K562 treated with DMSO at 1 percent for 12 hours (cell line): ENCODE measurements around the gene PALM3. TPM values are rescaled to one million over a fixed set of nuclear protein-coding genes. Genes with fewer than 3 reads are reported as not detected.

ENCODE experiments used
- total RNA-seq: library from RNA; unstranded; fragments of 300-600 nt; gene quantifications from 2 replicates; pipeline ENCODE4 v1.2.3, GENCODE V29; 2022; ENCODE audit not compliant: insufficient read depth

PALM3 gene
- 1.8 and 2.3 TPM in 2 replicates for total RNA-seq

DNA sequence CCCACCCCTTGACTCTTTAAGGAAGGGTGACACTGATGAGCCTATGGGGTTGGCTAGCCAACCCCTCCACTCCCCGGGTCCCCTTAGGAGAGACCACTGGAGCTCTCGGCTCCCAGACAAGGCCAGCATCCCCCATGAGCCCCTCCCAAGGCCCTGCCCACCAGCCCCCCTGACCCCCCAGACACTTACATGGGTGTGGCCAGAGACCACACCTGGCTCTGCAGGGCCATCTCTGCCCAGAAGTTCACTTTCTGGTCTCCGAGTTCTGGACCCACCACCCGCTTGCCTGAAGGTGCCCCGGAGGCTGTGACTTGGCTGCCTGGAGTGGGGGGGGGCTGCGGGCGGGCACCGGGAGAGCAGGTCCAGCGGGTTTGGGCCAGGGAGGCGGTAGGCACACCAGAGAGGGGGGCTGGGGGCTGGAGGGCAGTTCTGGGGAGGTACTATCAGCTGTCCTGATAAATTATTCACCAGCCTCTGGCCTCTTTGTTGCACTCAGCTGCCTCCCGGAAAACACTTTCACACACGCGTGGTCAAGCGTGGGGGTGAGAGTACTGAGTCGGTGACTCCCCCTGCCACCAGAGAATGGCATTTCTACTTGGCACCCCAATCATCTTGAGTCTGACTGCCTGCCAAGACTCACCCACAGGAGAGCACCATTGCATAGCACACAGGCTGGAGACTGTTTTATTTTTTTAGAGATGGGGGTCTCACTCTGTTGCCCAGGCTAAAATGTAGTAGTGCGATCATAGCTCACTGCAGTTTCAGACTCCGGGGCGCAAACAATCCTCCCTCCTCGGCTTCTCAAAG lies at the start of gene PALM3:
PALM3 (minus strand) TSS at position 326 of the 807 bp plus-strand sequence; CDS start at position 230, 96 bp downstream.

GRCh38 chr19:14090509-14091080 lies 28.7 kb upstream of the PALM3 start, which contains the start of gene SAMD1:
SAMD1 (minus strand) TSS chr19:14090751.

DNA sequence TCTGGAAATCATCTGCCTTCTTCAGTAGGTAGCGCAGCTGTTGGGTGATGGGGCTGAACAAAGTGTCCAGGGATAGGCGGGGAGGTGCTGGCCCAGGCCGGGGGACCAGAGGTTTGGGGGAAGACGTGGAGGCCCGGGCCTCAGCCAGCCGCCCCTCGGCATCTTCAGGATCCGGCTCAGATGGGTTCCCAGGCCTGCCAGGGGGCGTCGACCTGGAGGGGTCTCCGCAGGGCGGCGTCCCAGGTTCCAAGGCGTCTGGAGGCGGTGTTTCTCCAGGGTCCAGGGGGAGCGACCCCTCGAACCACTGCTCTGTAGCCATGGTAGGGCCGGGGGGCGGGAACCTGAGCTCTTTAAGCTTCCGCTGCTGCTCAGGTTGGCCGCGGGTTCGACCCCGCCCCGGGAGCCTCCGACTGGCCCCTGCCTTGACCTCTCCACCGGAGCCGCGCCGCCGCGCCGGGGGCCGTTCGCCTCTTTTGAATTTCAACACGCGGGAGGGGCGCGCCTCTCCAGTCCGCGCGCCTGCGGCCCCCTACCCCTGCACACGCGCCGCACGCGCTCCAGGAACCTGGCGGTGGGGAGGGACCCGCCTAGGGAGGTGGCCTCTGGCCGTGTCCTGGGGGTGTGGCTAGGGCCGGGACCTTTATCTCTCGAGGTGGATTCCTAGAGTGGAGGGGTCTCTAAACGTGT lies 23.6 kb upstream of the PALM3 start, which contains the start of gene C19orf67:
C19orf67 (minus strand) TSS at position 475 of the 687 bp plus-strand sequence; CDS start at position 319, 156 bp downstream.

DNA sequence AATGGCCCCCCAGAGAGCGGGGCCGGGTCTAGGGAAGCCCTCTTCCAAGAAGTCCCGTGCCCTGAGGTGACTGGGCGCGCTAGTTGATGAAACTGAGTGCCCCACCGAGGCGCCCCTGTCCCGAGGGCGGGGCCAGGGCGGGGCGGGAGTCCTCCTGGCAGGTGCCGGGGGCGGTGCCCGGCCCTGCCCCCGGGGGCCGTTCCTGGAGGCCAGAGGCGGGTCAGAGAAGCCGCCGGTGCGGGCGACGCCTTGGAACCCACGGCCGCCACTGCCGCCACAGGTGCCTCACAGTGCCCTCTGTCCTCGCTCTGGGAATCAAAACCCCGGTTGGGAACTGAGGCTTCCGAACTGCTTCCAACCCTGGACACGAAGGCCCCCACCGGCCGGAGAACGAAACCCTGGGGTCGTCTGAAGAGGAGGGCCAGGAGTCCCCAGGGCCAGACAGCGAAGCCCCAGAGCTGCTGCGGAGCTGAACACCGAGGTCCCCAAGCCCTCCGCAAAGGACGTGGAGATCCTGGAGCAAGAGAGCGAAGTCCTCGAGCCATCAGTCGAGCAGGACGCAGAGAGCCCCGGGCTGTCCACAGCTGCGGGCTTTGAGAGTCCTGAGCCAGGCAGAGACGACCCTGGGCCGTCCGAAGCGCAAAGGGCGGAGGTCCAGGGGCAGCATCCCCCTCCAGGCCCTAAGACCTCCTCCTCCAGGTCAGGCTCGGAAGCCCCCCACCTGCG lies 10.8 kb upstream of the PALM3 start, which contains the start of gene MISP3:
MISP3 (plus strand) TSS at position 252 of the 726 bp plus-strand sequence. CDS start 524 bp downstream, outside the sequence.

GRCh38 chr19:14031719-14032480 lies 30.0 kb downstream of the PALM3 start, which contains the start of gene IL27RA:
IL27RA (plus strand) TSS chr19:14031762; CDS start chr19:14031873, 111 bp downstream.

GRCh38 chr19:14027856-14028450 lies 33.9 kb downstream of the PALM3 start, which contains the start of gene RLN3:
RLN3 (plus strand) TSS chr19:14028148; CDS start chr19:14028205, 57 bp downstream.

DNA sequence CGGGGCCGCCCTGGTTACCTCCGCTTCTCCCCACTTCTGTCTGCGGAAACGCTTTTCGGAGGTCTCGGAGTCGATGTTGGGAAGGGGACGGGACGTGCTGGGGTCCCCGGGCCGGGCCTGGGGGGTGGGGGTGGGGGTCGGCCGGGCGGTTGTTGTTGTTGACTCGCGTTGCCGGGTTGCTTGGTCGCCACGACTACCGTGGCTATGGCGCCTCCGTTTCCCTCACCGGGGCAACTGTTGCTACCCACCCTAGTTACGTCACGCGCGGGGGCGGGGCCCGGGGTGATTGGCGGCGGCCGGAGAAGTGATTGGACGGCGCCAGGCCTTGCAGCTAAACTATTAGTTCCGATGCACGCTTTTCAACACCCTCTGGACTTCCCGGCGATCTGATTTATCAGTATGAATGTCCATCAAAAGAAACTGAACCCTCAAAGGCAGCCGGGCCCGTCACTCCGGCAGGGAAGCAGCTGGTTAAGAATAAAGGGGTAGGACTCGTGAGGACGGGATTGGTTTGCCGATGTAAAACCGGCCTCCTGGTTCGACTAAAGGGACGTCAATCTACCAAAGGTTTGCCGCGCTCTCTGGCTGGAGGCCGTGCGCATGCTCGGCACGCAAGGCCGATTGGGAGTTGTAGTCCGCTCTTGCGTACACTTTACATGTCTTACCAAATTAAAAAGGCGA lies 55.7 kb downstream of the PALM3 start, which contains the start of gene RFX1:
RFX1 (minus strand) TSS at position 236 of the 681 bp plus-strand sequence. CDS start 12,477 bp downstream, outside the sequence.

Other genes starting within 250 kb of the PALM3 start
- gene NANOS3, start 184.9 kb downstream of the PALM3 start, total RNA-seq: not detected in 2 replicates
- gene BRME1, start 156.0 kb downstream of the PALM3 start, total RNA-seq: 10.9 and 12.5 TPM in 2 replicates
- 24.9 and 41.3 TPM in 2 replicates for gene CC2D1A, start 155.9 kb downstream of the PALM3 start, total RNA-seq
- 1.2 and 2.6 TPM in 2 replicates for gene PODNL1, start 123.7 kb downstream of the PALM3 start, total RNA-seq
- gene DCAF15, start 109.6 kb downstream of the PALM3 start, total RNA-seq: 50.7 and 69.3 TPM in 2 replicates
- 8.6 and 11.3 TPM in 2 replicates for gene RFX1, start 55.8 kb downstream of the PALM3 start, total RNA-seq
- gene RLN3, start 33.9 kb downstream of the PALM3 start, total RNA-seq: not detected in 2 replicates
- 10.6 and 15.2 TPM in 2 replicates for gene IL27RA, start 30.3 kb downstream of the PALM3 start, total RNA-seq
- 3.6 and 5.1 TPM in 2 replicates for gene MISP3, start 10.7 kb upstream of the PALM3 start, total RNA-seq
- gene C19orf67, start 23.7 kb upstream of the PALM3 start, total RNA-seq: not detected in 2 replicates
- gene SAMD1, start 28.7 kb upstream of the PALM3 start, total RNA-seq: 37.9 and 57.0 TPM in 2 replicates
- 47.4 and 104 TPM in 2 replicates for gene PRKACA, start 55.7 kb upstream of the PALM3 start, total RNA-seq
- gene ASF1B, start 74.5 kb upstream of the PALM3 start, total RNA-seq: 156 and 211 TPM in 2 replicates
- gene ADGRL1, start 144.1 kb upstream of the PALM3 start, total RNA-seq: 9.5 and 28.2 TPM in 2 replicates